Sciatic nerve (tissue), 2 donors: ENCODE measurements around the gene HPF1. TPM values are rescaled to one million over a fixed set of nuclear protein-coding genes. Genes with fewer than 3 reads are reported as not detected.
"Not testable (repeated sequence)": the region's sequence is repeated elsewhere in the genome, so short reads cannot be mapped to it uniquely, and the experiment has no call there.

Experiments used
- ATAC-seq: fragments of 200-7000 bp; cut with Tn5 transposase; one replicate; pipeline ENCODE4 v1.9.1; 2020; ENCODE audit warnings: mild to moderate bottlenecking, moderate library complexity
- DNase-seq: peaks from one replicate; pipeline ENCODE4 v3.0.0-alpha.2; 2020; ENCODE audit warnings: low spot score
- intact Hi-C: fragments of 100-400 bp; cut with DNase I; formaldehyde crosslinking; loops from one replicate; pipeline ENCODE4 v1.14.2; 2022
- total RNA-seq: library from RNA; stranded (reverse); fragmentation: NEBNext Ultra II Directional; extraction: Animal tissue kit (Norgen Biotek cat#: 25700); gene quantifications from one replicate; pipeline ENCODE4 v1.2.1, GENCODE V29; 2021
- donor health status: DM: no; HTN: no; CAD: no.
- donor health status: DM: no; HTN: no; CAD: no.

HPF1 gene
- total RNA-seq: 31.3 TPM

GRCh38 chr4:169757575-169758184, at the start of gene HPF1:
HPF1 (minus strand) TSS chr4:169757944; CDS start chr4:169757877, 67 bp downstream.
- intact Hi-C loops: no loop called here
- peak; percentile 95 for DNase-seq

GRCh38 chr4:169806770-169807169, 49.0 kb upstream of the HPF1 start:
- DNase-seq, intact Hi-C loops, ATAC-seq: not testable (repeated sequence)

More at GRCh38 chr4:169757575-169758184, at the start of gene HPF1:
- ATAC-seq: peak; percentile 99

DNA sequence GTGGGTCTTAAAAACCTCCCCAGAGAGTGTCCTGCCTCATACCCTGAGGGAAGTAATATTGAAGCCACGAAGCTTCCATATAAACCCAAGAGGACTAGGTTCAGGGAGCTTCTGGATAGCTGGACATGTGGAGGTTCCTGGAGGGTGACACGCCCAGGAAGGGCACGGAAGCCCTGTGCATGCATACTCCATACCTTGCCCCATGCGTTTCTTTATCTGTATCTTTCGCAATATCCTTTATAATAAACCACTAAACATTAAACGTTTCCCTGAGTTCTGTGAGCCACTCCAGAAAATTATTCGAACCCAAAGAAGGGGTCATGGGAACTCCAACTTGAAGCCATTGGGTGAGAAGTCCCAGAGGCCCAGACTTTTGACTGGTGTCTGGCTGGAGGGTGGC, 45.7 kb upstream of the HPF1 start:
- intact Hi-C loops: no loop called here
- ATAC-seq (no peak), DNase-seq (no peak)

- intact Hi-C loops: no loop called here
- ATAC-seq (no peak), DNase-seq (no peak)
Observed at GRCh38 chr4:169802873-169803272, 45.1 kb upstream of the HPF1 start.

DNA sequence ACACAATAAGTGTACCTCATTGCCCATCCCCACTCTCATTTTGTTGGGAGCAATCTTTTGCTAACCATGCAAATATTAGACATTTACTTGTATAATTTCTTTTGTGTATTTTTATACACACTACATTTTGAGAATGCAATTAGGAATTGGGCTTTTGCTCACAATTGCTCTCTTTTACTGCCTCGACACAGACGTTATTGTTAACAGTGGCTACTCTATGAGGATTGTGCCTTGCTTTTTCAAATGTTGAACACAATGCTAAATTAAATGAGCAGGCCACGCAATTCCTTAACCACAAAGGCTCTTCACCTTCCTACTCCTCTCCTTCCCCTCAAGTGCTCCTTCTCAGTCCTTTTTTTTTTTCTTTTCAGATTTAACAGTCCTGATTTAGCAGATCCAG, 42.8 kb upstream of the HPF1 start:
- ATAC-seq: peak; percentile 39
- DNase-seq: no peak
- intact Hi-C loops: no loop called here

- intact Hi-C loops: no loop called here
- ATAC-seq: no peak
- DNase-seq: no peak
Observed at GRCh38 chr4:169799260-169799659, 41.5 kb upstream of the HPF1 start.

- ATAC-seq (no peak), DNase-seq (no peak)
- intact Hi-C loops: no loop called here
Observed at GRCh38 chr4:169795585-169795984, 37.8 kb upstream of the HPF1 start.

GRCh38 chr4:169791527-169792156, 33.9 kb upstream of the HPF1 start:
- intact Hi-C loops: no loop called here
- DNase-seq (peak; percentile 66), ATAC-seq (peak; percentile 84)

GRCh38 chr4:169791062-169791461, 33.3 kb upstream of the HPF1 start:
- intact Hi-C loops: no loop called here
- ATAC-seq: no peak

DNA sequence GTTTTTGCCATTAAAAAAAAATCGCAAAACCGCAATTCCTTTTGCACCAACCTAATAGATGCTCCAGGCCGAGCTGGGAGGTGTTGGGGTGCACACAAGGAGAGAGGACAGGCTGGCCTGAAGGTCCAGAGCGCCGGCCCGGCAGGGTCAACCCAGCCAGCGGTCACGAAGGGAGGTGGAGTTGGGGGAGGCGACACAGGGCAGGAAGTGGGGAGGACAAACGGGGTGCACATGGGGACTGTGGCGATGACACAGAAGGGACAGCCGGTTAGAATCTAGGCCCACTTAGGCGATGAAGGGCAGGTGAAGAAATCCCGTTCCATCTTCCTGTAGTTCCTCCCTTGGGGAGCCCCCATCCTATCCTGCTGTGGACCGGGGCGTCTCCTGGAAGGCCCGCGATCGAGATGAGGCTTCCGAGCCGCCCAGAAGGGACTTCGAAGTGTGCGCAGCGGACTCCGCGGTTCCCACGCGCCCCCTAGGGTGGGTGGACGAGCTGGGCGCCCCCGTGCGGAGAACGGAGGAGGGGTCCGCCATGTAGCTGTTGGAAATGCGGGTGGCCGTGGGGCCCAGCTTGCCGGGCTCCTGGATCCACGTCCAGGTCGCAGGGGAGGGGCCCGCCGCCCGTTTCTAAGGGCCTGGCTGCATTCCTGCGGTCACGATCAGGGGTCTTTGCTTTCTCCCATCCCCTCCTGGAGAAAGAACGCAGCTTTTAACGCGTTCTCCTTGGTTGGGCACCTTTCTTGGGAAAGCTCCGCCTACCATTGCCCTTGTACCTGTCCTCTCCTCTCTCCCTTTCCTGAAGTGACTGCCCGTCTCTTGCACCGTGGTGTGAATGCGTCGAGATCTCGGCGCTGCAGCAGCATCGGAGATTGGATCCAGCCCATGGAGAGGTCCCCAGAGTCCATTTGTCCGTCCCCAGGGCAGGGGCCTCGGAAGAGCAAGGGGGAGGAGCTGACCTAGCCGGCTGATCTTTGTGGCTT, 17.0 kb upstream of the HPF1 start:
- peak; percentile 25 for ATAC-seq
- DNase-seq: no peak
- intact Hi-C loops: no loop called here

More at GRCh38 chr4:169791062-169791461, 33.3 kb upstream of the HPF1 start:
- DNase-seq: no peak

DNA sequence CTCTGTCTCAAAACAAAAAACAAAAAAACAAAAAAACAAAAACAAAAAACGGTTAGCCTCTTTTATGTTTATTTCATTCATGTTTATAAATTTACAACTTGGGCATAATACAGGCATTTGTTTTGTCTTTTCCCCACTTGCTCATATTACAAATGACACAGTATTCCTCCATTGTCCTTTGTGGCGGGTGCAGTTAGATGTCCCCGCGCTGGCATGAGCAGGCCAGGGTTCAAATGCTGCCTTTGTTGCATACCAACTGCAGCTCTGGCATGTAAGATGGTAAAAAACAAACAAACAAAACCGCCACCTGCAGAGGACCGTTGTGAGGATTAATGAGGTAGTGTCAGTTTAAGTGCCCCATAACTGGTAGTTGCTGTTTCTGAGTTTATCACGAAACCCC, 16.1 kb upstream of the HPF1 start:
- intact Hi-C loops: no loop called here
- ATAC-seq (no peak), DNase-seq (no peak)

DNA sequence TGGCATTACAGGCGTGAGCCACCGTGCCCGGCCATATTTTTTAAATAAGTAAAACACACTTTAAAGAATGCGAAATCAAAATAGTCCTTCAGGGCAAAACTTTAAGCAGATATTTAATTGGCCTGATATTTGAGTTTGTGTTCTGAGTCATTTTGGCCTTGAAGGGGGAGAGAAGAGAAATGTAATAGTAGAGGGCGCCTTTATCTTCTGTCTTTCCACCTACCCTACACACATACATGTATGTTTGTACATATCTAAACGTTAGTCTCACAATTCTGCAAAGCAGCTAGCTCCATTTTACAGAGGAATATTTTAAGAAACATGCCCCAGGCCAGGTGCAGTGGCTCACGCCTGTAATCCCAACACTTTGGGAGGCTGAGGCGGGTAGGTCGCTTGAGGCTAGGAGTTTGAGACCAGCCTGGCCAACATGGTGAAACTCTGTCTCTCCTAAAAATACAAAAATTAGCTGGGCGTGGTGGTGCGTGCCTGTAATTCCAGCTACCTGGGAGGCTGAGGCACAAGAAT, 13.9 kb upstream of the HPF1 start:
- ATAC-seq, intact Hi-C loops, DNase-seq: not testable (repeated sequence)

DNA sequence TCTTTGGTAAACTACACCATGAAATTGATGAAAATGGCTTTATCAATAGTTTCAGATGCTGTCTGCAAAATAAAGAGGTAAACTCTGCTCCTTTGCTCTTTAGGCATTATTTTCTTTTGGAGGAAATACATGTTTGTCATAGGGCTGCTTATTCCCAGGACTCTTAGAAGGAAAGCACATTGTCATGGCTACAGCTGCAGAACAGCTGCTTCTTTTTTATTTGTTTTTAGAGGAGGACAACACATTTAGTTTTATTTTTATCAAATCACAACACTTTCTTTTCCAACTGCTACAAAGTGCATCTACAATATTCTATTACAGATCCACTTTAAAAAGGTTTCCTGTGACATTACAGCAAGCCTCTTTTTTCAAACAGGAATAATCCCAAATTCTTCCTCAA, 12.7 kb upstream of the HPF1 start:
- ATAC-seq: peak; percentile 84
- DNase-seq: no peak
- intact Hi-C loops: no loop called here

- ATAC-seq: no peak
- intact Hi-C loops: loop anchor here (5.0 kb wide), 1 partner anchor 854 kb away; no protein-coding TSS in a partner anchor
- DNase-seq: no peak
Observed at GRCh38 chr4:169768385-169768784, 10.6 kb upstream of the HPF1 start.

DNA sequence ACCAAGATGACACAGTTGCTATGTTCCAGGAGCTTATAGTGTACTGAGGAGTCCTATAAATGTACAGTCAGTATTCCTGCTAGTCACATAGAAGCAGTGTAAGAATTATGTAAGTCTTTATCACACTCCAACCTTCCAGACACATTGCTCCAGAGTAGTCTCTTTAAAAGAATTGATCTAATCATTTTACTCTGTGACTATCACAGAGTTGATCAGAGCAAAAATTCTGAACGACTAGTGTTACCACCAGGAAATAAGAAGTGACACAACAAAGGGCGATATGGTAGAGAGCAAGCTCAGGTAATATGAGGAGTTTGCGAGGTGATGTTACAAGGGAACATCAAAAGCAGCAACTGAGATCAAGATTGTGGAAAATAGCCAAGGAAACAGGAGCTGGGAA, 9.0 kb upstream of the HPF1 start:
- intact Hi-C loops: loop anchor here (5.0 kb wide), 1 partner anchor 856 kb away; no protein-coding TSS in a partner anchor
- DNase-seq: no peak
- no peak for ATAC-seq

DNA sequence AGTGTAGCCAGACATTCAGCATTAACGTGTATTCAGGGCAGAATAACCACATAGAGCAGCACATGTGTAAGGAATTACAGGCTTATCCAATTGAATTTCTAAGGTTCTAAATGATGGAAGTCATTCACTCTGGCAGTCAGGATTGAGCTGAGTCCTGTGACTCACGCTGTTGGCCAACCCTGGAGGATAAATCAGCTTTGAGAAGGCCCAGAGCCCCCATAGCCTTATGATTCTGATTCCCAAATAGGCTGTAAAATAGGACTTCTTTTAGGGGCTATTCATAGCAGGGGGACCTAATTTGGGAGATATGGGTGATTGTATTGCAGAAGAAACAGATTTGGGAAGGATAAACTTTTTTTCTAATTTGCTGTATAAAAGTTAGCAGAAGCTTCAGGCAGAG, 8.1 kb upstream of the HPF1 start:
- ATAC-seq: no peak
- intact Hi-C loops: loop anchor here (5.0 kb wide), 1 partner anchor 856 kb away; no protein-coding TSS in a partner anchor

GRCh38 chr4:169761846-169762245, 4.1 kb upstream of the HPF1 start:
- intact Hi-C loops: no loop called here
- DNase-seq (no peak), ATAC-seq (no peak)

More for the DNA sequence above, 8.1 kb upstream of the HPF1 start:
- no peak for DNase-seq

DNA sequence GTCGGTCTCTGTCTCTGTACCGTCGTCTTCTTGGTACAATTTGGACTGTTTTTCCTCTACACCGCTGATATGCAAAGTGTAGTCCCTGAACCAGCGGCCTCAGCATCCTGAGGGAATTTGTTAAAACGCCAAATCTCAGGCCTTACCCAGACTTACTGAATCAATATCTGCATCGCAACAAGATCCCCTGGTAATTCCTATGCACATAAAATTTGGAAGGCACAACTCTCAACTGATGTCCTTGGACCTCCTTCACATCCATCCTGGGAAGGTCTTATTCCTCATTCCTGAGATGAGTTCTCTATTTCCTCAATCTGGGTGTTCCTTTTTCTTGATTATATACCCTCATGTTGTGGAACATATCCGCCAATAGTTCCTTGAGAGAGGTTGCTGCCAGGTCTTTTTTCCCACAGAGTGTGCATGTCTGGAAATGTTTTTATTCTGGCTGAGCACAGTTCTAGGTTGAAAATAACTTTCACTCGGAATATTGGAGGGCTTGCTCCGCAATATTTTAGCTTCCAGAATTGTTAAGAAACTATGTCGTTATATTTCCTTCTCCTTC, 738 bp upstream of the HPF1 start:
- DNase-seq: no peak
- peak; percentile 11 for ATAC-seq
- intact Hi-C loops: no loop called here

DNA sequence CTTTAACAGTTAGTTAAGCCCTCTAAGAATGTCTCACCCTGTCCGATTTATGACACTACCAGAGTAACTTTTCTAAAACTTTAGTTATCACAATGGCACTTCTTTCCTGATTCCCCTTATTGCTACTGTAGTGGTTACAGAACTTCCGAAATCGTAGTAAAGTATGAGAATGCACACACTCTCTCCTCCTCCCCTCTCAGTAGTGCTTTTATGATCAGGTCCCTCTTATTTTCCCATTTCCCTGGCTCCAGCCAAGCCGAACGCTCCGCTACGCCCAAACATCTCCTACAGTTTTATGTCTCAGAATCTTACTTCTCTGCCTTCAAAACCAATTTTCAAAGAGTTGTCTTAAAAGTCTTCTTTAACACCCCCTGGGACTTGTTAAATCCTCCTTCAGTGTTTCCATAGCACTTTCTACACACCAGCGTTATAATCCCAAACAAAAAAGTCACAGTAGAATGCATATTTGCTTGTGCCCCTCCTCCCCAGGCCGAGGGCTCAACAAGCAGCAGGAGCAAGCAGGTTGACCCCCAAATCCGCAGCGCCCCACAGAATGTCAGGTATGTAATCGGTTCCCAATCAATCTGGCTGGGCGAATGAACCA, 671 bp downstream of the HPF1 start:
- intact Hi-C loops: no loop called here
- DNase-seq (no peak), ATAC-seq (no peak)
